Body of pancreas (tissue), 4 donors: ENCODE data around the gene RGS6. TPM values are rescaled to one million over a fixed set of nuclear protein-coding genes. Genes with fewer than 3 reads are reported as not detected.

Experiments used
- ATAC-seq: fragments of 150-250 bp; one replicate; pipeline ENCODE4 v1.9.1; 2016
- DNase-seq, 4 donors: peaks; one replicate each; pipeline ENCODE4 v3.0.0-alpha.2; 2019
- H3K27ac ChIP-seq, 4 donors: fragments of 200-600 bp; sonication (generic); 1 replicate in 3 of 4; 2 replicates in 1 of 4; pipeline versions ENCODE4 v1.5.1 to v1.6.1; 2016 to 2019; ENCODE audit warnings: mild to moderate bottlenecking in 1 of 4, mixed read lengths in 1 of 4, moderate library complexity in 1 of 4
- H3K27me3 ChIP-seq, 2 donors: fragments of 200-600 bp; sonication (generic); one replicate each; pipeline ENCODE4 v1.6.0; 2016; ENCODE audit warnings: mild to moderate bottlenecking in 1 of 2
- H3K36me3 ChIP-seq, 2 donors: fragments of 200-600 bp; sonication (generic); replicated peaks in 1 of 2; 2 replicates each; pipeline ENCODE4 v1.5.1; 2016; ENCODE audit warnings: low read depth in 2 of 2; ENCODE audit not compliant: insufficient read depth in 1 of 2
- H3K4me1 ChIP-seq: fragments of 200-600 bp; sonication (generic); one replicate; pipeline ENCODE4 v1.6.0; 2016
- H3K4me3 ChIP-seq, 2 donors: fragments of 200-600 bp; sonication (generic); 1 replicate in 1 of 2; 2 replicates in 1 of 2; pipeline ENCODE4 v1.5.1; 2016 to 2019
- H3K9me3 ChIP-seq, 3 donors: fragments of 200-600 bp; sonication (generic); 1 replicate in 2 of 3; 2 replicates in 1 of 3; pipeline ENCODE4 v1.5.1; 2016
- POLR2A ChIP-seq, 3 donors: fragments of 450-650 bp; IDR thresholded peaks; one replicate each; pipeline ENCODE4 v1.6.1; 2016; ENCODE audit warnings: antibody characterized with exemption in 3 of 3, mild to moderate bottlenecking in 2 of 3
- WGBS, 2 donors: methylation state at CpG; one replicate each; pipeline ENCODE4 v1.1.5; 2017; 5-methylcytosine and 5-hydroxymethylcytosine counted together
- intact Hi-C: fragments of 100-400 bp; cut with DNase I; formaldehyde crosslinking; loops from one replicate; pipeline ENCODE4 v1.15.1; 2023
- total RNA-seq, 2 donors: library from RNA; depleted of rRNA; stranded (reverse); fragments of >200 nt; gene quantifications; one replicate each; pipeline ENCODE4 v1.1.0, GENCODE V29; 2016
- TF ChIP-seq, protein P1 (sequence below), 7 experiments: fragments of 450-650 bp in 4 of 7; fragments of 200-600 bp in 3 of 7; sonication (generic) in 3 of 7; IDR thresholded peaks; one replicate each; pipeline ENCODE4 v1.5.1; 2016 to 2019; ENCODE audit warnings: antibody characterized with exemption in 7 of 7

RGS6 gene
- total RNA-seq, 2 donors from 2014 or later: 0.26 to 1.3 TPM

DNA sequence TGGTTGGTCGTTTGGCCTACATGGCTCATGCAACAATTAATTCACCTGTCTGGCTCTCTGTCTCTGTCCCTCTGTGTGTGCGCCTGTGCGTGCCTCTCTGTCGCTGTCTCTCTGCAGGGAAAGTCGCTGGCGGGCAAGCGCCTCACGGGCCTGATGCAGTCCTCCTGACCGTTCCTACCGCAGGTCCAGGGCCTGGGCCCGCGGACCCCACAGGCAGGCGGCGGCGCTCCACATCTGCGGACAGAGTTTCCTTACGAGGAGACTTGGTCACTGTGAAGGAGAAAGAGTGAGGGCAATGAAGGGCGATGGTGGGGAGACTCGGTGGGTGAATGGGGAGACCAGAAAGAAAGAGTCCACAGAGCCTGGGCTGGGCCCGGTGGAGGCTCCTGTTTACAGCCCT lies 630.1 kb downstream of the RGS6 start:
- Histone ChIP-seq H3K9me3 (no peaks in the 10 kb centered on the region), H3K27ac (no peak overlapping the region), H3K36me3 (no peaks in the 10 kb centered on the region), H3K4me1 (no peaks in the 10 kb centered on the region), H3K27me3 (no peaks in the 10 kb centered on the region), H3K4me3 (no peak overlapping the region)
- ATAC-seq (no peak), DNase-seq (no peak)
- TF ChIP-seq, protein P1, sequence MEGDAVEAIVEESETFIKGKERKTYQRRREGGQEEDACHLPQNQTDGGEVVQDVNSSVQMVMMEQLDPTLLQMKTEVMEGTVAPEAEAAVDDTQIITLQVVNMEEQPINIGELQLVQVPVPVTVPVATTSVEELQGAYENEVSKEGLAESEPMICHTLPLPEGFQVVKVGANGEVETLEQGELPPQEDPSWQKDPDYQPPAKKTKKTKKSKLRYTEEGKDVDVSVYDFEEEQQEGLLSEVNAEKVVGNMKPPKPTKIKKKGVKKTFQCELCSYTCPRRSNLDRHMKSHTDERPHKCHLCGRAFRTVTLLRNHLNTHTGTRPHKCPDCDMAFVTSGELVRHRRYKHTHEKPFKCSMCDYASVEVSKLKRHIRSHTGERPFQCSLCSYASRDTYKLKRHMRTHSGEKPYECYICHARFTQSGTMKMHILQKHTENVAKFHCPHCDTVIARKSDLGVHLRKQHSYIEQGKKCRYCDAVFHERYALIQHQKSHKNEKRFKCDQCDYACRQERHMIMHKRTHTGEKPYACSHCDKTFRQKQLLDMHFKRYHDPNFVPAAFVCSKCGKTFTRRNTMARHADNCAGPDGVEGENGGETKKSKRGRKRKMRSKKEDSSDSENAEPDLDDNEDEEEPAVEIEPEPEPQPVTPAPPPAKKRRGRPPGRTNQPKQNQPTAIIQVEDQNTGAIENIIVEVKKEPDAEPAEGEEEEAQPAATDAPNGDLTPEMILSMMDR (IDR thresholded peaks at IDR 0.05): no peak
- TF ChIP-seq POLR2A (IDR thresholded peaks at IDR 0.05): no peak
- WGBS, 2 donors: 89 to 93% methylated on average over 20 of the region's 20 CpGs
- intact Hi-C loops: no loop called here

DNA sequence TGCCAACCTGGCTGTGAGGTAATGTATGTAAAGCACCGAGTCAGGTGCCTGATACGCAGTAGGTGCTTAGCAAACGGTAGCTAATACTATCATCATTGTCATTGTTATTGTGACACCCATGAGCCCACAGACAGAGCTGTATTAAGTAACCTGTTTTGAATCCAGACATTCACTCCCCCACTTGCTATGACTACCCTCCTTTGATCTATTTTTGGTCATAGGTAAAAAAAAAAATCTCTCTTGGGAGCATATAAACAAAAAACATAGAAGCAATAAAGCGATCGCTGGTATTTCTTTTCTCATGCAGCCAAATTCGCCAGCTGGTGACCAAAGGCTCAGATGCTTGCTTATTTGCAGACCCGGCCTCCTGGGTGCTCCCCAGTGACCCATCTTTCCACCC lies 631.4 kb downstream of the RGS6 start:
- TF ChIP-seq POLR2A (IDR thresholded peaks at IDR 0.05): no peak
- TF ChIP-seq, protein P1 (IDR thresholded peaks at IDR 0.05): no peak
- H3K27ac ChIP-seq: no peak overlapping the region
- intact Hi-C loops: no loop called here
- DNase-seq (no peak), ATAC-seq (no peak)
- H3K36me3 ChIP-seq: no peaks in the 10 kb centered on the region
- WGBS, 2 donors: 82 to 87% methylated on average over 7 of the region's 7 CpGs
- no peaks in the 10 kb centered on the region for H3K9me3 ChIP-seq
- H3K4me1 ChIP-seq: no peaks in the 10 kb centered on the region
- H3K27me3 ChIP-seq: no peaks in the 10 kb centered on the region
- no peak overlapping the region for H3K4me3 ChIP-seq

DNA sequence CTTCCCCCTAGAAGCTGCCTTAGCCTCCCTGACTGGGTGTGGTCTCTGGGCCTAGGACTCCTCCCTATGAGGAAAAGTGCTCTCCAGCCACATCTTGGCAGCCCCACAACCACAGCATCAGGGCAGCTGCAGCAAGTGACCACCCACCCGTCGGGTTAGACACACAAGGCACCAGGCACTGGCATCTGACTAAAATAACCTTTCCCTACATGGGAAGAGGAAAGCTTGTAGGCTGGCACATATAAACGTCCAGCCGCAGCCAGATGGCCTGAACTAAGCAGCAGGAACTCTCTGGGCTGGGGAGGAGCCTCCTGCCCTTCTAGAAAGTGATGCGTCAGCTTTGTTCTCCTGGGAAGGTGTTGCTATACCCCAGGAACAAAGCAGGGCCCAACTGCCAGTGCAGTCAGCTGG lies 632.9 kb downstream of the RGS6 start:
- Histone ChIP-seq H3K27ac (no peak overlapping the region), H3K4me1 (no peaks in the 10 kb centered on the region), H3K27me3 (no peaks in the 10 kb centered on the region), H3K9me3 (no peaks in the 10 kb centered on the region), H3K4me3 (no peak overlapping the region), H3K36me3 (no peaks in the 10 kb centered on the region)
- 83 to 96% methylated on average over 3 to 5 of the region's 5 CpGs for WGBS, 2 donors
- ATAC-seq: no peak
- TF ChIP-seq, protein P1 (IDR thresholded peaks at IDR 0.05): no peak
- no peak for TF ChIP-seq POLR2A (IDR thresholded peaks at IDR 0.05)
- intact Hi-C loops: no loop called here
- peak in 1 of 4 donors; percentile 6 for DNase-seq

DNA sequence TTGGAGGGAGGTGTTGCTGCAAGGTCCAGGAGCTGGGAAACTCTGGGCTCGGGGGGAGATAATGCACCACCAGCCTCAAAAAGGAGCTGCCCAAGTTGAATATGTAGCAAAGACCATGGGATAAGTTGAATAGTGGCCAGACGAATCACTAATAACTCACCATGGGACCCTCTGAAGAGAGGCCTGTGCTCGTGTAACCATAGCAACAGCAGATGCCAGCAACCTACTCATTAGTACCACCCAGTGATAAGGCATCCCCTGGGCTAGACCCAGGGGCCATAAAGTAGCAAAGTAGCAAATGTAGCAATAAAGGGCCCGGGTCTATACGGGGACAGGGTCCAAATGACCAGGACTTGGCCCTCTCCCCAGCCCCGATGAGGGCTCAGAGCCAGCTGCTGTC lies 633.7 kb downstream of the RGS6 start:
- Histone ChIP-seq H3K9me3 (no peaks in the 10 kb centered on the region), H3K4me1 (no peaks in the 10 kb centered on the region), H3K4me3 (no peak overlapping the region), H3K27ac (no peak overlapping the region), H3K27me3 (no peaks in the 10 kb centered on the region), H3K36me3 (no peaks in the 10 kb centered on the region)
- no peak for TF ChIP-seq POLR2A (IDR thresholded peaks at IDR 0.05)
- TF ChIP-seq, protein P1 (IDR thresholded peaks at IDR 0.05): no peak
- intact Hi-C loops: no loop called here
- ATAC-seq (no peak), DNase-seq (no peak)
- WGBS, 2 donors: 66 to 81% methylated on average over 6 of the region's 6 CpGs

DNA sequence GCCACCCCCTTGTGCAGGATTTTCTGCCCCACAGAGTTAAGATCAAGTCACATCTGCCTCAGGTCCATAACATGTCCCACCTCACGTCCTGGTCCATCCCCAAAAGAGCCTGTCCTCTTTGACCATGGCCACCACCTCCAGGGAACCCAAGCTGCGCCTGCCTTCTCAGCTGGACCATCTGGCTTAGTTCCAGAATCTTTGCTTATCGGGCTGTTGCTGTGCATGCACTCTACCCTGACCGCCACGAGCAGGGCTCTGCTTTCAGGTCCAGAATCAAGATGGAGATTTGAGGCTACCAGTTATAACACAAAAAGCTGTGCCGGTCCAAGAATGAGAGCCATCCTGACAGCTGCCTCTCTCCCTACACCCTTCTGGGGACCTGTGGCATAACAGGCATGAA lies 635.0 kb downstream of the RGS6 start:
- Histone ChIP-seq H3K27me3 (no peaks in the 10 kb centered on the region), H3K9me3 (no peaks in the 10 kb centered on the region), H3K36me3 (no peaks in the 10 kb centered on the region), H3K27ac (no peak overlapping the region), H3K4me3 (no peak overlapping the region), H3K4me1 (no peaks in the 10 kb centered on the region)
- intact Hi-C loops: no loop called here
- ATAC-seq: no peak
- no peak for TF ChIP-seq POLR2A (IDR thresholded peaks at IDR 0.05)
- TF ChIP-seq, protein P1 (IDR thresholded peaks at IDR 0.05): no peak
- DNase-seq: peak in 3 of 4 donors; percentile 25 to 41 (median 39)
- WGBS, 2 donors: 50 to 59% methylated on average over 6 of the region's 6 CpGs
